Measurements from ENCODE around the gene IDNK. TPM values are rescaled to one million over a fixed set of nuclear protein-coding genes. Genes with fewer than 3 reads are reported as not detected.

Gene IDNK
- 0.72 and 4.2 TPM in 2 replicates for total RNA-seq

DNA sequence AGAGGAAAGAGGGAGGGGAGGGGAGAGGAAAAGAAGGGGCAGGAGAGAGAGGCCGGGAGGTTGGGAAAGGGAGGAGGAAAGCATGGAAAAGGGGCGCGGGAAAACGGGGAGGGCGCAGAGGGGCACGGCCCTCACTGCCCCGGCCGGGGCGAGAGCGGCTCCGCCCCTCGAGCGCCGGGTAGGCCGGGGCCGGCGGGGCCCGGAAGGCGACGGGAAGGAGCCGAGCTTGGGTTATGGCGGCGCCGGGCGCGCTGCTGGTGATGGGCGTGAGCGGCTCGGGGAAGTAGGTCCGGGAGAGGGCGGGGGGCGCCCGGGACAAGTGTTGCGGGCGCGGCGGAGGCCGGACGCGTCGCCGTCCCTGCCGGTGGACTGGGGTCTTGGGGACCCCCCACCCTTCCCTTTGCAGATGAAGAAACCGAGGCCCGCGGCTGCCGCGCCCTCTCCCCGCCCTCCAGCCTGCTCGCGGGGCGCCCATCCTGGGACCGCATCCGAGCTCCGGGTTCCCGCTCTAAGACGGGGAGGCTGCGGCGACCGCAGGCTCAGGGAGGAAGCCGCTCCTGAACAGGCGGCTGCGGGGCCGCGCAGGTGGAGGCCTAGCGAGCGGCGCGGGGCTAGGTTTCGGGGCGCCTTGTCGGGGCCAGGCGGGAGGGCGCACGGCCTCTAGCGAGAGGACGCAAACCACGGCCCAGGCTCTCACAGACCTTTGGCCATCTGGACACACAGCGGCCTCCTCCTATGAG lies at the start of gene IDNK:
TSS of gene IDNK (plus strand) at position 205 of the 740 bp plus-strand sequence. CDS start at position 234, 29 bp downstream.

Other genes starting within 250 kb of the IDNK start
- 2.3 and 3.7 TPM in 2 replicates for gene FRMD3, start 84.7 kb upstream of the IDNK start, total RNA-seq
- gene UBQLN1, start 84.8 kb downstream of the IDNK start, total RNA-seq = 66.6 and 67.4 TPM in 2 replicates
- 0.65 and 1.3 TPM in 2 replicates for gene GKAP1, start 194.6 kb downstream of the IDNK start, total RNA-seq

All from cardiac atrium fibroblast (primary cell).